Colon (tissue), 2 donors: ENCODE data around the gene TECRL.

Source experiments
- FAIRE-seq: peaks from 2 replicates; lab custom pipeline; 2012; peaks lifted over from hg19 to GRCh38; lab: Jason Lieb, UNC
- donor health status: control.
- donor health status: control.

The TECRL gene

GRCh38 chr4:64409300-64409699 is at the start of gene TECRL:
Gene TECRL, minus strand, starts transcription at chr4:64409450. Its CDS starts 99 bp downstream, at chr4:64409351.
- FAIRE-seq, result no peak

GRCh38 chr4:64432674-64433073 is 23.4 kb upstream of the TECRL start:
- FAIRE-seq, result no peak

- no peak for FAIRE-seq
Observed at GRCh38 chr4:64430933-64431332, 21.7 kb upstream of the TECRL start.

- no peak for FAIRE-seq
Observed at GRCh38 chr4:64417974-64418373, 8.7 kb upstream of the TECRL start.

GRCh38 chr4:64407000-64407399 is 2.2 kb downstream of the TECRL start:
- FAIRE-seq, result no peak

GRCh38 chr4:64405761-64406160 is 3.5 kb downstream of the TECRL start:
- FAIRE-seq, result no peak

GRCh38 chr4:64402684-64403083 is 6.6 kb downstream of the TECRL start:
- no peak for FAIRE-seq

GRCh38 chr4:64399313-64400109 is 9.7 kb downstream of the TECRL start:
- no peak for FAIRE-seq

GRCh38 chr4:64394469-64394868 is 14.8 kb downstream of the TECRL start:
- FAIRE-seq, result no peak

- no peak for FAIRE-seq
Observed at GRCh38 chr4:64388252-64388651, 21.0 kb downstream of the TECRL start.

- no peak for FAIRE-seq
Observed at GRCh38 chr4:64385220-64385619, 24.0 kb downstream of the TECRL start.

- FAIRE-seq, result no peak
Observed at GRCh38 chr4:64384237-64385203, 24.7 kb downstream of the TECRL start.

- no peak for FAIRE-seq
Observed at GRCh38 chr4:64368741-64369140, 40.5 kb downstream of the TECRL start.

GRCh38 chr4:64361399-64361740 is 47.9 kb downstream of the TECRL start:
- FAIRE-seq, result no peak

- no peak for FAIRE-seq
Observed at GRCh38 chr4:64360664-64361398, 48.4 kb downstream of the TECRL start.

- FAIRE-seq, result no peak
Observed at GRCh38 chr4:64359489-64359888, 49.8 kb downstream of the TECRL start.

- FAIRE-seq, result no peak
Observed at GRCh38 chr4:64353904-64354303, 55.3 kb downstream of the TECRL start.

GRCh38 chr4:64341711-64342110 is 67.5 kb downstream of the TECRL start:
- FAIRE-seq, result no peak

- FAIRE-seq, result no peak
Observed at GRCh38 chr4:64340218-64341110, 68.8 kb downstream of the TECRL start.

GRCh38 chr4:64334964-64335363 is 74.3 kb downstream of the TECRL start:
- FAIRE-seq, result no peak

GRCh38 chr4:64330143-64330542 is 79.1 kb downstream of the TECRL start:
- FAIRE-seq, result no peak
